ENCODE results near the gene ZNF277.

Gene ZNF277

GRCh38 chr7:112257073-112257472, 50.6 kb downstream of the ZNF277 start:
- no peak for DNase-seq

- DNase-seq = no peak
Measured at GRCh38 chr7:112260911-112261310, 54.4 kb downstream of the ZNF277 start.

DNA sequence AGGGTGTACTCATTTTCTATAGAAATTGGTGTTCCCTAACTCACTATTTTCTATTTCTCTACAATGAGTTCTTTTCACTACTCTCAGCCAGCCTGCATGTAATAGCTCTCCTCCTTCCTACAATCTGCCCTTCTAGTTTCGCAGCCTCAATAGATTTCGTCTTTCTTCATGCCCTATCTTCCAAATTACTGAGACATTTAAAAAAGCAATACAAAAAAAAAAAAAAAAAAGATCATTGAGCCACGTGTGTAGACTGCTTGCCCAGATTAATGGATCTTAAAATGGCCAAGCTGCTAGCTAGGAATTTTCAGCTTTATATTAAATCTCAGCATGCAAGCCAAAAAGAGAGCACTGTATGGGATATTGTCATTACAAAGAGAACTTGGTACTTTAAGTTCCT, 55.5 kb downstream of the ZNF277 start:
- DNase-seq = no peak

DNA sequence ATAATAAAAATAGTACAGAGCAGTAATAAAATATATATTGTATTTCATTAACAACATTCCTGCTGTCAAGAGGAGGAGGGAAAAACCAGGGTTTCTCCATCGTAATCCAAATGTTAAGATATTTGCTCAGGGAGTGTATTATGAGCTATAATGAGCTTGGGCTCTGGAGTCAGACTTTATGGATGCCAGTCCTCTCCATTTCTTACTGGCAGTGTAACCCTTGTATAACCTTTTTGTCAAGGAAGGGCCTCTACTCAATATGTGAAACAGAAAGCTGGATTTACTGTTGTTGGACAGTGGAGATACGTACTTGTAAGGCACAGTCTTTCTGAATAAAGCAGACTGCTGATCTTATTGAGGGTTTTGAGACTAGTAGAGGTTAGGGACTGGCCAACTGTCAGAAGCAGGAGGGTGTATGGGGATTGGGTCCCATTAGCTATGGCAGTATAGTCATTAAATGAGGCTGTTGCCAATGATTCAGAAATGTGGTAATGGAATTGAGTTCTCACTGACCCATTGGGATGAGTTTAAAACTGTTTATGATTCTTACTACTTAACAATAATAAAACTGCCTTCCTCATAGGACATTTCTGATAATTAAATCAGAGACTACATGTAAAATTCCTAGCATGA, 56.5 kb downstream of the ZNF277 start:
- no peak for DNase-seq

DNA sequence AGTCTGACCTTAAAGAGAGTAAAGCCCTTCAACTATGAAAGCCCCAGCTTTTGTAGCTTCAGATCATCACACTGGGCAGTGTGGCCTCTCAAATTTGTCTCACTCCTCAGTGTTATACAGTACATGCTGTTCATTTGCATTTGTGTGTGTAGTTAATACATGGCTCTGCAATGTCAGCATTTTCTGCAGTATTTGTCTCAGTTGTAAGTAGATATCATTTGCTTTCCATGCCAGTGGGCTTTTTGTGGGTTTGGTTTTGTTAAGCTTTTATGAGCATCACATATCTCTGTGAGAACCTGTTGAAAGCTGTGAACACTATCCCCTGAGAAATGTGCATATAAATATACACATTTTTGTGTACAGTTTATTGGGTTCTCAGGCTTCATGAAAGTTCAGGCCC, 57.0 kb downstream of the ZNF277 start:
- DNase-seq = no peak

DNA sequence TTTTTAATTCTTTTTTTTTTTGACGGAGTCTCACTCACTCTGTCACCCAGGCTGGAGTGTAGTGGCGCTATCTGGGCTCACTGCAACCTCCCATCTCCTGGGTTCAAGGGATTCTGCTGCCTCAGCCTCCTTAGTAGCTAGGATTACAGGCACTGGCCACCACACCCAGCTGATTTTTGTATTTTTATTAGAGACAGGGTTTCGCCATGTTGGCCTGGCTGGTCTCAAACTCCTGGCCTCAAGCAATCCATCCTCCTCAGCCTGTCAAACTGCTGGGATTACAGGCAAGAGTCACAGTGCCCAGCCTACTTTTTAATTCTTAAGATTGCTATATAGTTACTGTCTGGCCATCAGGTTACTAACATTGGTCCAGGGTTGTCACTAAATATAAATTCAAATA, 59.6 kb downstream of the ZNF277 start:
- no peak for DNase-seq

DNA sequence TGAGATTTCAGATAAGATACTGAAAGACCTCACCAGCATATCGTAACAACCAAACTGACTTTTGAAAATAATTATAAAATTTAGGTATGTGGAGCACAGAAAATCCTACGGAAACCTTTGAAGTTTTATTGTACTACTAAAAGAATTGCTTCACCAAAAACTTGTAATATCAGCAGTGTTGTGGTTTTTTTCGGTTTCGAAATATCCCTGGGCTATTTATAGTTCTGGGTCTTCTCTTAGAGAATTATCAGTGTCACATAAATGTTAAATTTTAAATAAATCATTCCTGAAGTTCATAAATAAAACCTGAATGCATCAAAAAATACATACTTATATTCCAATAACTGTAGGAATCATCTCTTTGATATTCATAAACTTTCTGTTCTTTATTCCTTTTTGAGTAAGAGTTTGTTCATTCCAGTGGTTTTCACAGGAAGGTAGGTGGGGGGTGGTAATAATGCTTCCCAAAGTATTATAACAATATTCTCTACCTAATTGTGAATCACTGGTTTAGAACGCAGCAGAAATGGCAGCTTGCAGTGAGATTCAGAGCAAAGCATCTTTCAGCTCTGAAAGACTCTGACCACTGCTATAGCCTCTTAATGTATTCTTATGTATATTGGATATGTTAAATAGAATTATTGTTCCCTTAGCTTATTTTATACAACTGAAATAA, 60.2 kb downstream of the ZNF277 start:
- no peak for DNase-seq

- DNase-seq = no peak
Measured at GRCh38 chr7:112267944-112268691, 61.6 kb downstream of the ZNF277 start.

DNA sequence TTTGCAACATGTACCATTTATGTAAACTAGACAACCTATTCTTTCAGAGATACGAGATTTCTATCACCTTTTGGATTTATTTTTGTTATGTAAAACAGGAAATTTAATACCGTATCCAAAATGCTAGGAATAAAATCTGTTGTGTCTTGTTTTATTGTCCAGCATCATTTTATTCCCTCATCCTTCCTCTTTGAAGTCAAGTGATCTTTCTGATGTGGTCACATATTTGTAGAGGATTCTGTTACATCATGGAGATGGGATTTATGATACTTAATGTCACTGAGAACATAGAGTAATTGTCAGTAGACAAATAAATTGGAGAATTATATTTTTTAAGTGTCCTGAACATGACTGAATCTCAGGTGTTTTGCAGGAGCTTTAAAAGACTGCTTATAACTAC, 64.7 kb downstream of the ZNF277 start:
- DNase-seq = no peak

GRCh38 chr7:112272921-112273561, 66.5 kb downstream of the ZNF277 start:
- no peak for DNase-seq

- no peak for DNase-seq
Measured at GRCh38 chr7:112279042-112279441, 72.5 kb downstream of the ZNF277 start.

GRCh38 chr7:112280267-112280666, 73.8 kb downstream of the ZNF277 start:
- DNase-seq = no peak

GRCh38 chr7:112282476-112283188, 76.1 kb downstream of the ZNF277 start:
- DNase-seq = no peak

GRCh38 chr7:112283382-112283910, 77.0 kb downstream of the ZNF277 start:
- DNase-seq = no peak

GRCh38 chr7:112286250-112287086, 80.0 kb downstream of the ZNF277 start:
- DNase-seq = no peak

GRCh38 chr7:112288301-112288700, 81.8 kb downstream of the ZNF277 start:
- no peak for DNase-seq

- peak; percentile 76 for DNase-seq
Measured at GRCh38 chr7:112290065-112290464, 83.6 kb downstream of the ZNF277 start.

GRCh38 chr7:112292162-112292561, 85.7 kb downstream of the ZNF277 start:
- DNase-seq = no peak

- DNase-seq = no peak
Measured at GRCh38 chr7:112293416-112293815, 86.9 kb downstream of the ZNF277 start.

DNA sequence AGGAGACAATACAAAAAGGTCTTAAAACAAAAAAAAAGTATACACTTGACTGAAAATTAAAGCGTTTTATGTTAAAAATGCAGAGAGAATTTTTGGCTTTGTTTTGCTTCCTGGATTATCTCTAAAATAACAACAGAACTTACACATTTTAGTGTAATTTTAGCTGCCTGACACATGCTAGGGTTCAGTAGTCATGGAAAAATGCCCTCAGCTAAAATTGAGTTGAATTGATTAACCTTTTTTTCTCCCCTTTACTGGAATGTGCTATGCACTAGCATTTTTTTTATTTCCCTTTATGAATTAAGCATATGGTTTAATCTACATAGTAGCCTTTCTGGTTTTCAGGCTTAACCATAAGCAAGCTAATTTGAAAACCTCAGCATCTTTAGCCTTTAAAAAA, 89.9 kb downstream of the ZNF277 start:
- no peak for DNase-seq

DNA sequence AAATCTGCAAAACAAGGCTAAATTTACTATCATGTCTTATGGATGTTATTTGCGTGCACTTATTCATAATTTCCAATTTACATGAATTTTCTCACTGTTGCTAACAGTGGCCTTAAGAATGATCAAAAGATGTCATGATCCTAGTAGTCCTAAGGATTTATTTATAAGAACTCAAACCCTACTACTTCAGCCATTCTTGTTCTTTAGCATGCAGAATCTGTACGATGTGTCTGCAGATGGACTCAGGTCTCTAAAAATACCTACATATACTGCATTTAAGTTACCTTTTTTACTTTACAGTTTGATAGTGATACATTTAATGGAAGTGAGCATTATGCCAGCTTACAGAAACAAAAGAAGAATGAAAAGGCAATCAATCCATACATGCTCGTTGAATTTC, 91.2 kb downstream of the ZNF277 start:
- DNase-seq = no peak

Measured in kidney glomerular epithelial cell (primary cell).